PFSK-1 (cell line): ENCODE data around the gene PRKAG2.

Experiments
- FOXP2 ChIP-seq: optimal IDR thresholded peaks from 2 replicates; pipeline ENCODE3; 2011; ENCODE audit warnings: borderline replicate concordance, control low read depth, inconsistent platforms; ENCODE audit not compliant: insufficient read depth; ENCODE audit errors: extremely low read length, extremely low read depth
- POLR2AphosphoS5 ChIP-seq: IDR thresholded peaks from 2 replicates; pipeline ENCODE4 v1.6.1; 2012; ENCODE audit warnings: low read depth, mild to moderate bottlenecking, control low read depth, low read length, moderate library complexity
- SIN3A ChIP-seq: IDR thresholded peaks from 2 replicates; pipeline ENCODE4 v1.6.1; 2012; ENCODE audit warnings: mild to moderate bottlenecking, low read length, moderate library complexity, borderline replicate concordance; ENCODE audit not compliant: insufficient read depth
- TAF1 ChIP-seq: IDR thresholded peaks from 2 replicates; pipeline ENCODE4 v1.6.1; 2012; ENCODE audit warnings: low read length, control low read depth, borderline replicate concordance; ENCODE audit not compliant: insufficient read depth
- TF ChIP-seq, protein P1 (sequence below), 2 experiments: IDR thresholded peaks; 2 replicates each; pipeline versions ENCODE4 v1.6.1 to v1.8.0; 2011 to 2012; ENCODE audit warnings: low read depth in 2 of 2, low read length in 2 of 2, control low read depth in 1 of 2, inconsistent platforms in 1 of 2, mild to moderate bottlenecking in 1 of 2, moderate library complexity in 1 of 2; ENCODE audit not compliant: insufficient read depth in 1 of 2

PRKAG2 gene

DNA sequence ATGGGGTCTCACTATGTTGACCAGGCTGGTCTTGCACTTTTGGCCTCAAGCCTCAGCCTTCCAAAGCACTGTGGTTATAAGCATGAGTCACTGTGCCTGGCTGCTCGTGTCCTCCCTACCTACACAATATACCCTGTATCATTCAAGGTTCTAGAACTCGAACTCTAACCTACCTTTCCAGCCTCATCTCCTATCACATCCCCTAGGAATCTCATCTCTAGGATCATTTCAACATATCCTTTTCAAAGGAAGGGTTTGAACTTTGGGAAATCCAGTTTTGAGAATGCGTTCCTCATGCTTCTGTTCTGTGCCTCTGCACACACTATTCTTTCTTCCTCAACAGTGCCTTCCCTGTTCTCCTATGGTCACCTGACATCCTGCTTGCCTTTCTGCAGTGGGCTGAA is 269.4 kb downstream of the PRKAG2 start:
- no peak for TF ChIP-seq SIN3A
- TF ChIP-seq POLR2AphosphoS5: no peak
- TF ChIP-seq TAF1: no peak
- no peak for TF ChIP-seq FOXP2
- TF ChIP-seq, protein P1, sequence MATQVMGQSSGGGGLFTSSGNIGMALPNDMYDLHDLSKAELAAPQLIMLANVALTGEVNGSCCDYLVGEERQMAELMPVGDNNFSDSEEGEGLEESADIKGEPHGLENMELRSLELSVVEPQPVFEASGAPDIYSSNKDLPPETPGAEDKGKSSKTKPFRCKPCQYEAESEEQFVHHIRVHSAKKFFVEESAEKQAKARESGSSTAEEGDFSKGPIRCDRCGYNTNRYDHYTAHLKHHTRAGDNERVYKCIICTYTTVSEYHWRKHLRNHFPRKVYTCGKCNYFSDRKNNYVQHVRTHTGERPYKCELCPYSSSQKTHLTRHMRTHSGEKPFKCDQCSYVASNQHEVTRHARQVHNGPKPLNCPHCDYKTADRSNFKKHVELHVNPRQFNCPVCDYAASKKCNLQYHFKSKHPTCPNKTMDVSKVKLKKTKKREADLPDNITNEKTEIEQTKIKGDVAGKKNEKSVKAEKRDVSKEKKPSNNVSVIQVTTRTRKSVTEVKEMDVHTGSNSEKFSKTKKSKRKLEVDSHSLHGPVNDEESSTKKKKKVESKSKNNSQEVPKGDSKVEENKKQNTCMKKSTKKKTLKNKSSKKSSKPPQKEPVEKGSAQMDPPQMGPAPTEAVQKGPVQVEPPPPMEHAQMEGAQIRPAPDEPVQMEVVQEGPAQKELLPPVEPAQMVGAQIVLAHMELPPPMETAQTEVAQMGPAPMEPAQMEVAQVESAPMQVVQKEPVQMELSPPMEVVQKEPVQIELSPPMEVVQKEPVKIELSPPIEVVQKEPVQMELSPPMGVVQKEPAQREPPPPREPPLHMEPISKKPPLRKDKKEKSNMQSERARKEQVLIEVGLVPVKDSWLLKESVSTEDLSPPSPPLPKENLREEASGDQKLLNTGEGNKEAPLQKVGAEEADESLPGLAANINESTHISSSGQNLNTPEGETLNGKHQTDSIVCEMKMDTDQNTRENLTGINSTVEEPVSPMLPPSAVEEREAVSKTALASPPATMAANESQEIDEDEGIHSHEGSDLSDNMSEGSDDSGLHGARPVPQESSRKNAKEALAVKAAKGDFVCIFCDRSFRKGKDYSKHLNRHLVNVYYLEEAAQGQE (IDR thresholded peaks at IDR 0.05; ENCODE audit: insufficient read depth in 1 of 2, low read depth in 2 of 2, low read length in 2 of 2): no peak

- TF ChIP-seq TAF1 (no peak), FOXP2 (no peak), SIN3A (no peak)
- TF ChIP-seq, protein P1 (IDR thresholded peaks at IDR 0.05; ENCODE audit: insufficient read depth in 1 of 2, low read depth in 2 of 2, low read length in 2 of 2): no peak
These were observed 273.0 kb downstream of the PRKAG2 start for GRCh38 chr7:151603951-151604350.

- TF ChIP-seq, protein P1 (IDR thresholded peaks at IDR 0.05; ENCODE audit: insufficient read depth in 1 of 2, low read depth in 2 of 2, low read length in 2 of 2): no peak
- no peak for TF ChIP-seq POLR2AphosphoS5
- no peak for TF ChIP-seq SIN3A
- TF ChIP-seq TAF1: no peak
- TF ChIP-seq FOXP2: no peak
These were observed 275.2 kb downstream of the PRKAG2 start for GRCh38 chr7:151601521-151602305.

- no peak for TF ChIP-seq SIN3A
These were observed 276.6 kb downstream of the PRKAG2 start for GRCh38 chr7:151600331-151600730.

DNA sequence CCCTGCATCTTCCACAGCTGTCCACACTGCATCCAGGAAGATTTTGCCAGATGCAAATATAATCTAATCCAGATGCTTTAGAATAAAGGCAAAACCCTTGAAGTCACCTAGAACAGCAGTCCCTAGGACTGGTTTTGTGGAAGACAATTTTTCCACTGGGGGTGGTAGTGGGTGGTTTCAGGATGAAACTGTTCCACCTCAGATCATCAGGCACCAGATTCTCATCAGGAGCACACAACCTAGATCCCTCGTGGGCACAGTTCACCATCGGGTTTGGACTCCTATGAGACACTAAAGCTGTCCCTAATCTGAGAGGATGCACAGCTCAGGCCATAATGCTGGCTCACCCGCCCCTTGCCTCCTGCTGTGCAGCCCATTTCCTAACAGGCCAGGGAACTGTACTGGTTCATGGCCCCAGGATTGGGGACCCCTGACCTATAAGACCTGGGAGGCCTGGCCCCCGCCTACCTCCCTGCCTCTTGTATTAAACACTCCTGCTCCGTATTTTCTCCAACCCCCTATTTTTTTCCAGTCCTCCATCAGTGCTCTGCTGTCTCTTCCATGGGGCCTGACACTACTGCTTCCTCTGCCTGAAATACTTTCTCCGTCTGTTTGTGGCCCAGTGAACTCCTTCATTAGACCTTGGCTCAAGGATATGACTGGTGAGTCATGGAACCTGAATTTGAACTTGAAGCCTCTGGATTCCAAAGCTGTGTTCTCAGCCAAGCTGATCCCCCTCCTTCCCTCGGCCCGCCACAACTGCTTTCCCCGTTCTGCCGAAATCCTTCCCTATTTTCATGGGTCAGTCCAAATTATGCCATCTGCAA is 277.3 kb downstream of the PRKAG2 start:
- TF ChIP-seq, protein P1 (IDR thresholded peaks at IDR 0.05; ENCODE audit: insufficient read depth in 1 of 2, low read depth in 2 of 2, low read length in 2 of 2): no peak
- TF ChIP-seq SIN3A (no peak), POLR2AphosphoS5 (no peak), TAF1 (no peak), FOXP2 (no peak)
